Keratinocyte (primary cell): ENCODE measurements around the gene CTNNA2. TPM values are rescaled to one million over a fixed set of nuclear protein-coding genes. Genes with fewer than 3 reads are reported as not detected.

Experiments used
- DNase-seq: peaks from one replicate; pipeline ENCODE4 v3.0.0-alpha.2; 2011; ENCODE audit warnings: low read depth, missing footprints, low spot score
- FAIRE-seq: peaks from 2 replicates; lab custom pipeline; 2011; peaks lifted over from hg19 to GRCh38; lab: Jason Lieb, UNC
- H2AFZ ChIP-seq: 2 replicates; pipeline ENCODE4 v1.6.0; 2012; ENCODE audit warnings: low read length, control low read depth, inconsistent platforms; ENCODE audit not compliant: control insufficient read depth
- H3K27ac ChIP-seq: 2 replicates; pipeline ENCODE4 v1.5.1; 2011; ENCODE audit warnings: low read length; ENCODE audit not compliant: control insufficient read depth, insufficient read depth
- H3K27me3 ChIP-seq: 3 replicates; pipeline ENCODE4 v1.6.0; 2011; ENCODE audit warnings: low read length; ENCODE audit not compliant: control insufficient read depth, insufficient read depth; ENCODE audit errors: extremely low read depth
- H3K36me3 ChIP-seq, 2 experiments: 2 replicates in 1 of 2; 3 replicates in 1 of 2; pipeline ENCODE4 v1.5.1; 2011; ENCODE audit warnings: low read length in 2 of 2, mild to moderate bottlenecking in 1 of 2; ENCODE audit not compliant: control insufficient read depth in 2 of 2, insufficient read depth in 2 of 2; ENCODE audit errors: extremely low read depth in 1 of 2
- H3K4me1 ChIP-seq: 3 replicates; pipeline ENCODE4 v1.5.1; 2011; ENCODE audit warnings: low read length; ENCODE audit not compliant: control insufficient read depth, insufficient read depth; ENCODE audit errors: extremely low read depth
- H3K4me2 ChIP-seq: 3 replicates; pipeline ENCODE4 v1.6.0; 2011; ENCODE audit warnings: low read depth, low read length; ENCODE audit not compliant: control insufficient read depth, insufficient read depth; ENCODE audit errors: extremely low read depth
- H3K4me3 ChIP-seq, 3 experiments: fragments of 200-600 bp in 1 of 3; sonication (generic) in 1 of 3; 2 replicates in 2 of 3; 3 replicates in 1 of 3; pipeline ENCODE4 v1.5.1; 2011 to 2016; ENCODE audit warnings: low read length in 3 of 3, mild to moderate bottlenecking in 3 of 3, control low read depth in 2 of 3, inconsistent platforms in 1 of 3, low read depth in 1 of 3, mixed read lengths in 1 of 3, mixed run types in 1 of 3, moderate library complexity in 1 of 3; ENCODE audit not compliant: control insufficient read depth in 2 of 3, insufficient read depth in 2 of 3; ENCODE audit errors: extremely low read depth in 1 of 3
- H3K79me2 ChIP-seq: 2 replicates; pipeline ENCODE4 v1.6.0; 2012; ENCODE audit warnings: low read length; ENCODE audit not compliant: control insufficient read depth, insufficient read depth
- H3K9ac ChIP-seq: 3 replicates; pipeline ENCODE4 v1.6.0; 2011; ENCODE audit warnings: low read length; ENCODE audit not compliant: control insufficient read depth, insufficient read depth; ENCODE audit errors: extremely low read depth
- H3K9me1 ChIP-seq: 3 replicates; pipeline ENCODE4 v1.6.0; 2011; ENCODE audit warnings: low read length; ENCODE audit not compliant: control insufficient read depth, insufficient read depth; ENCODE audit errors: extremely low read depth
- H3K9me3 ChIP-seq: 2 replicates; pipeline ENCODE4 v1.5.1; 2012; ENCODE audit warnings: low read depth, low read length; ENCODE audit not compliant: control insufficient read depth
- H4K20me1 ChIP-seq: 3 replicates; pipeline ENCODE4 v1.6.0; 2011; ENCODE audit warnings: low read length; ENCODE audit not compliant: control insufficient read depth, insufficient read depth; ENCODE audit errors: extremely low read depth
- CTCF ChIP-seq, 3 experiments: IDR thresholded peaks in 1 of 3; conservative IDR thresholded peaks in 1 of 3; optimal IDR thresholded peaks in 1 of 3; 2 replicates in 2 of 3; 3 replicates in 1 of 3; pipeline versions ENCODE3 to v1.5.1; 2011; ENCODE audit warnings: low read length in 3 of 3, mild to moderate bottlenecking in 3 of 3, moderate library complexity in 2 of 3, control low read depth in 1 of 3, inconsistent platforms in 1 of 3; ENCODE audit not compliant: insufficient read depth in 2 of 3; ENCODE audit errors: extremely low read depth in 1 of 3
- EZH2 ChIP-seq: IDR thresholded peaks from one replicate; pipeline ENCODE4 v1.6.1; 2012; ENCODE audit warnings: inconsistent platforms, mild to moderate bottlenecking, low read length, moderate library complexity
- dilution Hi-C: fragments of 300-500 bp; cut with MboI; formaldehyde crosslinking; loops from one replicate; pipeline ENCODE4 v1.7.0; 2020; ENCODE audit warnings: low sequenced_read_pairs; ENCODE audit not compliant: extremely low pct_ligation_motif_present
- polyA plus RNA-seq, 5 experiments: library from polyadenylated mRNA; depleted of rRNA in 3 of 5; stranded (reverse) in 3 of 5; stranded (forward) in 1 of 5; unstranded in 1 of 5; fragments of >200 nt; gene quantifications; 1 replicate in 1 of 5; 2 replicates in 3 of 5; 3 replicates in 1 of 5; pipeline versions ENCODE4 v1.2.1 to v1.2.3, GENCODE V29; 2011 to 2012; ENCODE audit warnings: missing spikeins in 2 of 5, low read depth in 1 of 5, low replicate concordance in 1 of 5

The CTNNA2 gene
- polyA plus RNA-seq, 1 donor (not counting 4 experiments of a cell fraction or from before 2014, with no cell fraction given), result not detected

GRCh38 chr2:79940364-79940763 is 427.5 kb downstream of the CTNNA2 start:
- H3K4me3 ChIP-seq, result no peak overlapping the region
- H3K36me3 ChIP-seq, result no peaks in the 10 kb centered on the region
- FAIRE-seq (no peak), DNase-seq (no peak)
- dilution Hi-C loops, result no loop called here
- H3K27me3 ChIP-seq, result no peaks in the 10 kb centered on the region
- no peak overlapping the region for H3K4me2 ChIP-seq
- TF ChIP-seq CTCF (optimal IDR thresholded peaks at IDR 0.05 in 1 of 3, IDR thresholded peaks at IDR 0.05 in 1 of 3, conservative IDR thresholded peaks at IDR 0.05 in 1 of 3; ENCODE audit: extremely low read depth in 1 of 3, insufficient read depth in 2 of 3, low read length in 3 of 3), result no peak
- no peak for TF ChIP-seq EZH2
- no peak overlapping the region for H2AFZ ChIP-seq
- H3K79me2 ChIP-seq, result no peaks in the 10 kb centered on the region
- H3K9ac ChIP-seq, result no peak overlapping the region
- no peaks in the 10 kb centered on the region for H3K9me3 ChIP-seq
- H3K27ac ChIP-seq, result no peak overlapping the region
- no peaks in the 10 kb centered on the region for H4K20me1 ChIP-seq
- H3K4me1 ChIP-seq, result no peaks in the 10 kb centered on the region
- H3K9me1 ChIP-seq, result no peaks in the 10 kb centered on the region

DNA sequence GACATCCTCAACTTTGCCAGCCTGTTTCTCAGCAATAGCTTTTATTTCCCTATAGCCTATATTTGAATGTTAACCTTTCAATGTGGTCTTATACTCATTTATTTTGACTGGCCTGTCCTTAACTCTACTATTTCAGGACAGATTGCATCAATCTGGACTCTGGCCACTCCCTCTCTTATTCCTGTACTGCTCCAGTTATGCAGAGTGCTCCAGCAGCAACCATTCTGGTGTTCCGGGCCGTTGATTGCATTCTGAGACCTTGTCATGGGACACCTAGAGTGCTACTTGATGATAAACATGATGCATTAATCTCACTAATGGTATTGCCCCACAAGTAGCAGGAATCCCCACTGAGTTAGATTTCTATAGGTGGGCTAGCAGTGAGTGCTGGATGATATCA is 428.3 kb downstream of the CTNNA2 start:
- no peak overlapping the region for H2AFZ ChIP-seq
- TF ChIP-seq EZH2 (no peak), CTCF (optimal IDR thresholded peaks at IDR 0.05 in 1 of 3, IDR thresholded peaks at IDR 0.05 in 1 of 3, conservative IDR thresholded peaks at IDR 0.05 in 1 of 3; ENCODE audit: extremely low read depth in 1 of 3, insufficient read depth in 2 of 3, low read length in 3 of 3) (no peak)
- FAIRE-seq (no peak), DNase-seq (no peak)
- H3K4me1 ChIP-seq, result no peaks in the 10 kb centered on the region
- no peaks in the 10 kb centered on the region for H3K27me3 ChIP-seq
- H4K20me1 ChIP-seq, result no peaks in the 10 kb centered on the region
- no peaks in the 10 kb centered on the region for H3K9me3 ChIP-seq
- H3K27ac ChIP-seq, result no peak overlapping the region
- H3K36me3 ChIP-seq, result no peaks in the 10 kb centered on the region
- no peak overlapping the region for H3K4me3 ChIP-seq
- no peak overlapping the region for H3K4me2 ChIP-seq
- dilution Hi-C loops, result no loop called here
- no peak overlapping the region for H3K9ac ChIP-seq
- H3K9me1 ChIP-seq, result no peaks in the 10 kb centered on the region
- no peaks in the 10 kb centered on the region for H3K79me2 ChIP-seq
